HG03457 (cell line): ENCODE data around the gene FNIP2.

ENCODE experiments used
- ATAC-seq: cut with Tn5 transposase; IDR thresholded peaks from one replicate; pipeline ENCODE4 v1.9.1; 2021; ENCODE audit warnings: moderate number of reproducible peaks; ENCODE audit not compliant: unreplicated experiment

Gene FNIP2

GRCh38 chr4:158760866-158761265, 8.0 kb upstream of the FNIP2 start:
- ATAC-seq = no peak

- no peak for ATAC-seq
Measured at GRCh38 chr4:158762553-158762952, 6.3 kb upstream of the FNIP2 start.

- ATAC-seq = no peak
Measured at GRCh38 chr4:158763462-158763861, 5.4 kb upstream of the FNIP2 start.

- ATAC-seq = no peak
Measured at GRCh38 chr4:158766434-158767044, 2.3 kb upstream of the FNIP2 start.

GRCh38 chr4:158767451-158767850, 1.4 kb upstream of the FNIP2 start:
- ATAC-seq = no peak

GRCh38 chr4:158769175-158769921, 522 bp downstream of the FNIP2 start:
- peak; percentile 25 for ATAC-seq

- no peak for ATAC-seq
Measured at GRCh38 chr4:158770671-158771070, 1.8 kb downstream of the FNIP2 start.

GRCh38 chr4:158771776-158772175, 3.0 kb downstream of the FNIP2 start:
- no peak for ATAC-seq

- no peak for ATAC-seq
Measured at GRCh38 chr4:158775091-158775651, 6.3 kb downstream of the FNIP2 start.

GRCh38 chr4:158776106-158776505, 7.3 kb downstream of the FNIP2 start:
- ATAC-seq = no peak

- no peak for ATAC-seq
Measured at GRCh38 chr4:158777423-158778155, 8.8 kb downstream of the FNIP2 start.

- ATAC-seq = peak; percentile 99
Measured at GRCh38 chr4:158778156-158778711, 9.4 kb downstream of the FNIP2 start.

GRCh38 chr4:158778712-158779111, 9.9 kb downstream of the FNIP2 start:
- ATAC-seq = no peak

GRCh38 chr4:158781963-158782362, 13.1 kb downstream of the FNIP2 start:
- ATAC-seq = no peak

- no peak for ATAC-seq
Measured at GRCh38 chr4:158782551-158783360, 13.9 kb downstream of the FNIP2 start.

GRCh38 chr4:158783785-158784184, 15.0 kb downstream of the FNIP2 start:
- ATAC-seq = no peak

GRCh38 chr4:158785718-158786117, 16.9 kb downstream of the FNIP2 start:
- no peak for ATAC-seq

GRCh38 chr4:158786121-158786601, 17.3 kb downstream of the FNIP2 start:
- no peak for ATAC-seq

- ATAC-seq = no peak
Measured at GRCh38 chr4:158786955-158787354, 18.1 kb downstream of the FNIP2 start.

- ATAC-seq = no peak
Measured at GRCh38 chr4:158787709-158788475, 19.1 kb downstream of the FNIP2 start.
